ENCODE measurements around the gene CBX2.
"Not testable (repeated sequence)": the region's sequence is repeated elsewhere in the genome, so short reads cannot be mapped to it uniquely, and the experiment has no call there.

The CBX2 gene

GRCh38 chr17:79742951-79743476 lies 34.9 kb upstream of the CBX2 start:
- no peak for DNase-seq (ENCODE audit: low read depth)

GRCh38 chr17:79743614-79744013 lies 34.3 kb upstream of the CBX2 start:
- no peak for DNase-seq (ENCODE audit: low read depth)

GRCh38 chr17:79745641-79746105 lies 32.3 kb upstream of the CBX2 start:
- DNase-seq (ENCODE audit: low read depth) = no peak

DNA sequence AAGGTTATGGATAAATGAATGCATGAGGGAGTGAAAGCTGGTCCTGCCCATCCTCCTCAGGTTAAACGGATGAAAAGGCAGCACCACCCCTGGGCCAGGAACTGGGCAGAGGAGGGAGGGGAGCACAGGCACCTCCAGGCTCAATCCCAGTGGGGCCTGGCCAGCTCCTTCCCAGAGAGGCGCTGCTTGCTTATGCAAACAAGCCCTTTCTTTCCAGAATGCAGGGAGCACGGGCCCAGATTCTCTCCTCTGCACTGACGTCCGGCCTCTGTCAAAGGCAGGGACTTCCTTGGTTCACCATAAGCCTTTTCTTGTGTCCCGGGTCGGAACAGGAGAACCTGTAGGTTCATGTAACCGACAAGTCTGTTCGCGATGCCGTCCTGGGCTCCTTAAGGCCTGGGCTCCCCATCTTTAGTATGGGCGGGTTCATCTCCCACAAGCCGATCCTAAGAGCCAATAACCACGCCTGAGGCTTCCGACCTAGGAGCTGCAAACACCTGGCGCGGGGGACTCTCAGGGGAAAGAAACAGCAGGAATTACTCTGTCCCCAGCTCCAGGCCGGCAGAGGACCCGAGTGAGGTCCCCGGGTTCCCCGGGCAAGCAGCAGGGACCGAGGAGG lies 30.9 kb upstream of the CBX2 start:
- no peak for DNase-seq (ENCODE audit: low read depth)

GRCh38 chr17:79747508-79748294 lies 30.2 kb upstream of the CBX2 start:
- DNase-seq (ENCODE audit: low read depth) = no peak

- no peak for DNase-seq (ENCODE audit: low read depth)
Measured at GRCh38 chr17:79748295-79749099, 29.5 kb upstream of the CBX2 start.

GRCh38 chr17:79749156-79749815 lies 28.7 kb upstream of the CBX2 start:
- no peak for DNase-seq (ENCODE audit: low read depth)

- DNase-seq (ENCODE audit: low read depth) = no peak
Measured at GRCh38 chr17:79749958-79750357, 28.0 kb upstream of the CBX2 start.

- DNase-seq (ENCODE audit: low read depth) = no peak
Measured at GRCh38 chr17:79750650-79751545, 27.1 kb upstream of the CBX2 start.

GRCh38 chr17:79752175-79752574 lies 25.8 kb upstream of the CBX2 start:
- DNase-seq (ENCODE audit: low read depth) = no peak

DNA sequence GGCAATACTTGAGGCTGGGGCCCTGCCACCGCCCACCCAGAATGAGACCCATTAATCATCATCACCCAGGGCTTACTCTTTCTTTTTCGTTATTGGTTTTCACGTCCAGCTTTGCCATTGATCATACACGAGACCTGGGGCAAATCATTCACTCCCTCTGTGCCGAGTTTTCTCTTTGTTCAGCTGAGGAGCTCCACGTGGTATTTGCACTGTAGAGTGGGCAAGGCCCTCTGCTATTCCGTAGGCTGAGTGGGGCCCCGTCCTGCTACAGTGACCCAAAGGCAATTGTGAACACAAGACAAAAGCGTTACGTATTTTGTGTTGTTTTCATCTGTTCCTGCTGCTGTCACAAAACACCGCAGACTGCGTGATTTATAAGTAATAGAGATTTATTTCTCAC lies 23.6 kb upstream of the CBX2 start:
- DNase-seq (ENCODE audit: low read depth) = no peak

DNA sequence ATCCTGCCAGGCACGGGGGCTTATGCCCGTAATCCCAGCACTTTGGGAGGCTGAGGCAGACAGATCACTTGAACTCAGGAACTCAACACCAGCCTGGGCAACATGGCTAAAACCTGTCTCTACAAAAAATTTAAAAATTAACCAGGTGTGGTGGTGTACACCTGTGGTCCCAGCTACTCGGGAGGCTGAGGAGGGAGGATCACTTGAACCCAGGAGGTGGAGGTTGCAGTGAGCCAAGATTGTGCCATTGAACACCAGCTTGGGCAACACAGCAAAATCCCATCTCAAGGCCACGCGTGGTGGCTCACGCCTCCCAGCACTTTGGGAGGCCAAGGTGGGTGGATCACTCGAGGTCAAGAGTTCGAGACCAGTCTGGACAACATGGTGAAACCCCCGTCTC lies 23.0 kb upstream of the CBX2 start:
- DNase-seq (ENCODE audit: low read depth) = not testable (repeated sequence)

- DNase-seq (ENCODE audit: low read depth) = no peak
Measured at GRCh38 chr17:79755591-79755990, 22.4 kb upstream of the CBX2 start.

DNA sequence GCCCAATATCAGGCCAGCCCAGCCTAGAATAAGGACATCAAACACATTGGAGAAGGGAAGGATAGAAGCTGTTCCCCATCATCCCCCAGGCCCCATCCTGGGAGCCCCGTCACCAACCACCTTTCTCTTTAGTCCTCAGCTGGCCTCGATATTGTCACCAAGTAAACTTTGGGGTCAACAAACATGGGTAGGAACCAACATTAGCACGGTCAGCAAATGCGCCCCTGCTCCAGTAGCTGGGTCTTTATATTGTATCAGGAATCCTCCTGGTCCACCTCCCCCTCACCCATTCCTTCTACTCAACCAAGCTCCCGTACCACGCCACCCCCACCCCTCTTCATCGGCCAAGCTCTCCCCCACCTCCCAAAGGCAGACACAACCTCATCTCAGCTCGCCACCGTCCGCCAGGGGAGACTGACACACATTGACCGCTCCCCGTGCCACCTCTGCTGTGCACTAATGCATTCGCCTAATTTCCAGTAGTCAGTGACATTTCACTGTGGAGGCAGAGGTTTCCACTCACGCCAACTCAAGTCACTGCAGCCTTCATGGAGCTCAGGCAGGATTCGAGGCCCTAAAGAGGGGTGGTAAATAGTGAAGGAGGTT lies 20.7 kb upstream of the CBX2 start:
- DNase-seq (ENCODE audit: low read depth) = no peak

DNA sequence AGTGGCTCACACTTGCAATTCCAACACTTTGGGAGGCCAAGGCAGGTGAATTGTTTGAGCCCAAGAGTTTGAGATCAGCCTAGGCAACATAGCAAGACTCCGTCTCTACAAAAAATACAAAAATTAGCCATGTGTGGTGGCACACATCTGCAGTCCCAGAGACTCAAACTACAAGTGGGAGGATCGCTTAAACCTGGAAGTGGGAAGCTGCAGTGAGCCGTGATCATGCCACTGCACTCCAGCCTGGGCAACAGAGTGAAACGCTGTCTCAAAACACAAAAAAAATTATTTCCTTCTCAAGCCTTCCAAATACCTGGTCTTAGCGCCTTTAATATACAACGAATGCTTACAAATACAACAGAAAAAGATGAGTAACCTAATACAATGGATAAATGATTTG lies 19.7 kb upstream of the CBX2 start:
- no peak for DNase-seq (ENCODE audit: low read depth)

GRCh38 chr17:79760197-79760906 lies 17.6 kb upstream of the CBX2 start:
- DNase-seq (ENCODE audit: low read depth) = no peak

- DNase-seq (ENCODE audit: low read depth) = no peak
Measured at GRCh38 chr17:79761894-79762589, 15.9 kb upstream of the CBX2 start.

GRCh38 chr17:79765708-79766107 lies 12.2 kb upstream of the CBX2 start:
- no peak for DNase-seq (ENCODE audit: low read depth)
